Heart right ventricle (tissue), 16 donors: ENCODE results near the gene UBE3A. TPM values are rescaled to one million over a fixed set of nuclear protein-coding genes. Genes with fewer than 3 reads are reported as not detected.

Source experiments
- ATAC-seq, 8 donors: fragments of 200-7000 bp; cut with Tn5 transposase; one replicate each; pipeline ENCODE4 v1.9.1; 2020; ENCODE audit warnings: mild to moderate bottlenecking in 8 of 8, moderate library complexity in 8 of 8, moderate number of reproducible peaks in 1 of 8
- DNase-seq, 2 donors: peaks; one replicate each; pipeline ENCODE4 v3.0.0-alpha.2; 2020
- H3K27ac ChIP-seq, 10 donors: fragments of 200-600 bp; sonication (generic) in 2 of 10; one replicate each; pipeline versions ENCODE4 v1.5.0 to v1.8.0; 2020 to 2022; ENCODE audit warnings: mild to moderate bottlenecking in 3 of 10
- H3K27me3 ChIP-seq, 7 donors: fragments of 200-600 bp; one replicate each; pipeline ENCODE4 v1.8.0; 2021 to 2022; ENCODE audit warnings: mild to moderate bottlenecking in 2 of 7
- H3K36me3 ChIP-seq, 9 donors: fragments of 200-600 bp; sonication (generic) in 1 of 9; one replicate each; pipeline versions ENCODE4 v1.5.0 to v1.8.0; 2020 to 2022; ENCODE audit warnings: mild to moderate bottlenecking in 2 of 9
- H3K4me1 ChIP-seq, 9 donors: fragments of 200-600 bp; sonication (generic) in 1 of 9; one replicate each; pipeline versions ENCODE4 v1.5.0 to v1.8.0; 2020 to 2022; ENCODE audit warnings: mild to moderate bottlenecking in 4 of 9
- H3K4me3 ChIP-seq, 10 donors: fragments of 200-600 bp; sonication (generic) in 2 of 10; one replicate each; pipeline versions ENCODE4 v1.5.0 to v1.8.0; 2020 to 2022; ENCODE audit warnings: mild to moderate bottlenecking in 7 of 10, moderate library complexity in 2 of 10
- H3K9me3 ChIP-seq, 11 donors: fragments of 200-600 bp in 10 of 11; sonication (generic) in 2 of 11; one replicate each; pipeline versions ENCODE4 v1.5.0 to v1.8.0; 2013 to 2022; ENCODE audit warnings: mild to moderate bottlenecking in 2 of 11, control low read depth in 1 of 11, moderate library complexity in 1 of 11
- CTCF ChIP-seq, 9 donors: fragments of 200-600 bp; sonication (generic) in 2 of 9; IDR thresholded peaks; one replicate each; pipeline versions ENCODE4 v1.5.0 to v1.8.0; 2021 to 2022; ENCODE audit warnings: antibody characterized with exemption in 9 of 9, mild to moderate bottlenecking in 5 of 9, moderate library complexity in 1 of 9
- WGBS, 2 donors: extraction: QIAGEN DNeasy Blood & Tissue Kit; methylation state at CpG; one replicate each; pipeline ENCODE4 v1.1.7; 2013; ENCODE audit warnings: inconsistent platforms in 1 of 2; 5-methylcytosine and 5-hydroxymethylcytosine counted together
- intact Hi-C, 10 donors: fragments of 100-400 bp; cut with DNase I; formaldehyde crosslinking; loops; one replicate each; pipeline versions ENCODE4 v1.11.1 to v1.14.2; 2022
- polyA plus RNA-seq, 2 donors: library from polyadenylated mRNA; stranded (reverse); fragments of 200-250 nt; gene quantifications; one replicate each; pipeline ENCODE4 v1.2.3, GENCODE V29; 2013
- total RNA-seq, 10 donors: library from RNA; stranded (reverse); fragmentation: NEBNext Ultra II Directional in 3 of 10; extraction: Animal tissue kit (Norgen Biotek cat#: 25700) in 3 of 10; gene quantifications; one replicate each; pipeline versions ENCODE4 v1.2.1 to v1.2.4, GENCODE V29; 2021 to 2023
- donor health status: Arrhythmogenic right ventricular cardiomyopathy.
- donor health status: ischemic (EF 13 %, LVEDD 7.1; RV severe dilation, severe dysfunction).
- donor health status: healthy with polysubstance abuse.
- donor health status: DM: no; HTN: yes; CAD: no.
- donor health status: DM: no; HTN: no; CAD: no.
- donor health status: ischemic (EF 25% LVEDD 6.9; RV normal size, moderate dysfunction).
- donor health status: ischemic (EF 25% LVEDD 5.7; RV mildly dilated, moderate dysfunction).
- donor health status: healthy.
- donor health status: DM: yes; HTN: yes; CAD: no.
- donor health status: Ischemic cardiomyopathy.
- donor health status: ischemic (EF 35%, LVEDD 5.7; RV mildly dilated, moderate dysfunction).
- donor health status: nonischemic (EF 11% LVEDD 7.7; RV severe dilation, severe dysfunction).
- donor health status: DM: yes; HTN: yes; CAD: no.
- donor health status: PGD.
- donor health status: ischemic (EF 29% LVEDD 5.4; RV normal size, mild dysfunction).
- donor health status: nonischemic (EF 23%, LVEDD 6.1; RV moderate dilation, normal function).

The UBE3A gene
- total and polyA plus RNA-seq, 12 donors, result 24.2 to 146 (median 108) TPM

GRCh38 chr15:25427861-25428260 is 11.0 kb downstream of the UBE3A start:
- ATAC-seq, result no peak
- intact Hi-C loops, result loop anchor here in 2 of 10 donors (2.0 to 10.0 kb wide), 2 partner anchors 19 to 63 kb away; no protein-coding TSS in a partner anchor

GRCh38 chr15:25426896-25427610 is 11.8 kb downstream of the UBE3A start:
- no peak for ATAC-seq
- intact Hi-C loops, result loop anchor here in 1 of 10 donors (10.0 kb wide), 1 partner anchor 62 kb away; no protein-coding TSS in a partner anchor
- H3K4me1 ChIP-seq, result peaks cover 0 to 79% (median 43%) of the 10 kb centered on the region in 9 donors

More at GRCh38 chr15:25427861-25428260, 11.0 kb downstream of the UBE3A start:
- Histone ChIP-seq H3K9me3 (no peaks in the 10 kb centered on the region), H3K4me1 (peaks cover 0 to 83% (median 51%) of the 10 kb centered on the region in 9 donors), H3K27ac (no peak overlapping the region), H3K27me3 (no peaks in the 10 kb centered on the region), H3K4me3 (no peak overlapping the region), H3K36me3 (no peaks in the 10 kb centered on the region)
- WGBS, 2 donors, result 40 to 54% methylated on average over 2 of the region's 2 CpGs
- no peak for DNase-seq
- no peak for TF ChIP-seq CTCF (IDR thresholded peaks at IDR 0.05)

GRCh38 chr15:25424073-25424472 is 14.8 kb downstream of the UBE3A start:
- ATAC-seq (no peak), DNase-seq (no peak)
- H3K36me3 ChIP-seq, result peaks cover 0 to 10% (median 0%) of the 10 kb centered on the region in 9 donors
- no peaks in the 10 kb centered on the region for H3K27me3 ChIP-seq
- WGBS, 2 donors, result 96 to 98% methylated on average over 1 of the region's 1 CpG
- intact Hi-C loops, result loop anchor here in 1 of 10 donors (10.0 kb wide), 1 partner anchor 59 kb away; no protein-coding TSS in a partner anchor
- H3K9me3 ChIP-seq, result peaks cover 0 to 16% (median 0%) of the 10 kb centered on the region in 11 donors
- H3K27ac ChIP-seq, result no peak overlapping the region
- H3K4me3 ChIP-seq, result no peak overlapping the region
- peaks cover 0 to 64% (median 30%) of the 10 kb centered on the region in 9 donors for H3K4me1 ChIP-seq
- no peak for TF ChIP-seq CTCF (IDR thresholded peaks at IDR 0.05)

More at GRCh38 chr15:25426896-25427610, 11.8 kb downstream of the UBE3A start:
- DNase-seq, result no peak
- Histone ChIP-seq H3K36me3 (no peaks in the 10 kb centered on the region), H3K9me3 (no peaks in the 10 kb centered on the region), H3K27me3 (no peaks in the 10 kb centered on the region), H3K4me3 (no peak overlapping the region), H3K27ac (no peak overlapping the region)
- 18 to 29% methylated on average over 3 of the region's 3 CpGs for WGBS, 2 donors
- TF ChIP-seq CTCF (IDR thresholded peaks at IDR 0.05), result no peak

- DNase-seq, result no peak
- intact Hi-C loops, result loop anchor here in 1 of 10 donors (10.0 kb wide), 1 partner anchor 57 kb away; no protein-coding TSS in a partner anchor
These were observed 16.8 kb downstream of the UBE3A start for GRCh38 chr15:25422021-25422420.

More at GRCh38 chr15:25422021-25422420, 16.8 kb downstream of the UBE3A start:
- peaks cover 0 to 54% (median 16%) of the 10 kb centered on the region in 9 donors for H3K4me1 ChIP-seq
- H3K27ac ChIP-seq, result no peak overlapping the region
- H3K27me3 ChIP-seq, result no peaks in the 10 kb centered on the region
- H3K4me3 ChIP-seq, result no peak overlapping the region
- no peak for TF ChIP-seq CTCF (IDR thresholded peaks at IDR 0.05)
- H3K9me3 ChIP-seq, result peaks cover 0 to 33% (median 0%) of the 10 kb centered on the region in 11 donors
- no peak for ATAC-seq
- 75 to 88% methylated on average over 2 of the region's 2 CpGs for WGBS, 2 donors
- H3K36me3 ChIP-seq, result peaks cover 0 to 17% (median 0%) of the 10 kb centered on the region in 9 donors
